Measurements from ENCODE around the gene TEX22. TPM values are rescaled to one million over a fixed set of nuclear protein-coding genes. Genes with fewer than 3 reads are reported as not detected.
A peak's percentile ranks its signal among the peaks of the same experiment; 100 is the strongest.

TEX22 gene
- polyA plus RNA-seq, 2 donors, result 0.06 to 0.14 TPM

- Histone ChIP-seq H3K27me3 (ENCODE audit: control insufficient read depth in 1 of 2, insufficient read depth in 2 of 2, low read length in 2 of 2) (no peaks in the 10 kb centered on the region), H3K36me3 (ENCODE audit: control insufficient read depth in 2 of 2, insufficient read depth in 2 of 2, low read length in 1 of 2) (peaks cover 0 to 12% of the 10 kb centered on the region in 2 donors), H3K4me1 (ENCODE audit: control insufficient read depth in 2 of 2, insufficient read depth in 2 of 2, low read length in 1 of 2) (peaks cover 4 to 19% of the 10 kb centered on the region in 2 donors), H3K27ac (ENCODE audit: low read depth in 2 of 2, low read length in 1 of 2) (no peak overlapping the region), H3K4me3 (ENCODE audit: low read depth in 1 of 2, low read length in 2 of 2) (no peak overlapping the region), H3K9me3 (ENCODE audit: control insufficient read depth in 2 of 2, insufficient read depth in 1 of 2, low read depth in 1 of 2, low read length in 1 of 2) (peaks cover 0 to 6% of the 10 kb centered on the region in 2 donors)
- 94 to 97% methylated on average over 8 of the region's 8 CpGs for WGBS, 2 donors
Measured at GRCh38 chr14:105395538-105395854, 2.8 kb upstream of the TEX22 start.

- 86 to 87% methylated on average over 13 of the region's 13 CpGs for WGBS, 2 donors
- H3K4me1 ChIP-seq (ENCODE audit: control insufficient read depth in 2 of 2, insufficient read depth in 2 of 2, low read length in 1 of 2), result peaks cover 0 to 19% of the 10 kb centered on the region in 2 donors
- H3K9me3 ChIP-seq (ENCODE audit: control insufficient read depth in 2 of 2, insufficient read depth in 1 of 2, low read depth in 1 of 2, low read length in 1 of 2), result peaks cover 0 to 11% of the 10 kb centered on the region in 2 donors
- H3K36me3 ChIP-seq (ENCODE audit: control insufficient read depth in 2 of 2, insufficient read depth in 2 of 2, low read length in 1 of 2), result peaks cover 3 to 13% of the 10 kb centered on the region in 2 donors
- H3K27me3 ChIP-seq (ENCODE audit: control insufficient read depth in 1 of 2, insufficient read depth in 2 of 2, low read length in 2 of 2), result no peaks in the 10 kb centered on the region
- H3K4me3 ChIP-seq (ENCODE audit: low read depth in 1 of 2, low read length in 2 of 2), result peak overlapping the region in 1 of 2 donors; percentile 78
- H3K27ac ChIP-seq (ENCODE audit: low read depth in 2 of 2, low read length in 1 of 2), result peak overlapping the region; percentile 50 to 76
Measured at GRCh38 chr14:105397350-105397931, 897 bp upstream of the TEX22 start.

GRCh38 chr14:105398726-105399465 is 558 bp downstream of the TEX22 start:
- Histone ChIP-seq H3K27me3 (ENCODE audit: control insufficient read depth in 1 of 2, insufficient read depth in 2 of 2, low read length in 2 of 2) (no peaks in the 10 kb centered on the region), H3K4me3 (ENCODE audit: low read depth in 1 of 2, low read length in 2 of 2) (peak overlapping the region; percentile 78 to 82), H3K36me3 (ENCODE audit: control insufficient read depth in 2 of 2, insufficient read depth in 2 of 2, low read length in 1 of 2) (peaks cover 3 to 5% of the 10 kb centered on the region in 2 donors), H3K27ac (ENCODE audit: low read depth in 2 of 2, low read length in 1 of 2) (peak overlapping the region; percentile 50 to 76), H3K4me1 (ENCODE audit: control insufficient read depth in 2 of 2, insufficient read depth in 2 of 2, low read length in 1 of 2) (peaks cover 0 to 19% of the 10 kb centered on the region in 2 donors), H3K9me3 (ENCODE audit: control insufficient read depth in 2 of 2, insufficient read depth in 1 of 2, low read depth in 1 of 2, low read length in 1 of 2) (peaks cover 0 to 11% of the 10 kb centered on the region in 2 donors)
- WGBS, 2 donors, result 28 to 29% methylated on average over 41 of the region's 41 CpGs

- peaks cover 0 to 14% of the 10 kb centered on the region in 2 donors for H3K9me3 ChIP-seq (ENCODE audit: control insufficient read depth in 2 of 2, insufficient read depth in 1 of 2, low read depth in 1 of 2, low read length in 1 of 2)
- H3K27ac ChIP-seq (ENCODE audit: low read depth in 2 of 2, low read length in 1 of 2), result no peak overlapping the region
- peaks cover 3 to 5% of the 10 kb centered on the region in 2 donors for H3K36me3 ChIP-seq (ENCODE audit: control insufficient read depth in 2 of 2, insufficient read depth in 2 of 2, low read length in 1 of 2)
- no peak overlapping the region for H3K4me3 ChIP-seq (ENCODE audit: low read depth in 1 of 2, low read length in 2 of 2)
- peaks cover 0 to 19% of the 10 kb centered on the region in 2 donors for H3K4me1 ChIP-seq (ENCODE audit: control insufficient read depth in 2 of 2, insufficient read depth in 2 of 2, low read length in 1 of 2)
- 88 to 92% methylated on average over 8 of the region's 8 CpGs for WGBS, 2 donors
- H3K27me3 ChIP-seq (ENCODE audit: control insufficient read depth in 1 of 2, insufficient read depth in 2 of 2, low read length in 2 of 2), result no peaks in the 10 kb centered on the region
Measured at GRCh38 chr14:105399466-105399775, 1.1 kb downstream of the TEX22 start.

- Histone ChIP-seq H3K27ac (ENCODE audit: low read depth in 2 of 2, low read length in 1 of 2) (no peak overlapping the region), H3K4me1 (ENCODE audit: control insufficient read depth in 2 of 2, insufficient read depth in 2 of 2, low read length in 1 of 2) (peaks cover 0 to 19% of the 10 kb centered on the region in 2 donors), H3K9me3 (ENCODE audit: control insufficient read depth in 2 of 2, insufficient read depth in 1 of 2, low read depth in 1 of 2, low read length in 1 of 2) (peaks cover 0 to 14% of the 10 kb centered on the region in 2 donors), H3K36me3 (ENCODE audit: control insufficient read depth in 2 of 2, insufficient read depth in 2 of 2, low read length in 1 of 2) (peaks cover 3 to 5% of the 10 kb centered on the region in 2 donors), H3K4me3 (ENCODE audit: low read depth in 1 of 2, low read length in 2 of 2) (no peak overlapping the region), H3K27me3 (ENCODE audit: control insufficient read depth in 1 of 2, insufficient read depth in 2 of 2, low read length in 2 of 2) (no peaks in the 10 kb centered on the region)
- 94 to 98% methylated on average over 9 of the region's 9 CpGs for WGBS, 2 donors
Measured at GRCh38 chr14:105400016-105400415, 1.7 kb downstream of the TEX22 start.

- H3K27me3 ChIP-seq (ENCODE audit: control insufficient read depth in 1 of 2, insufficient read depth in 2 of 2, low read length in 2 of 2), result no peaks in the 10 kb centered on the region
- H3K27ac ChIP-seq (ENCODE audit: low read depth in 2 of 2, low read length in 1 of 2), result no peak overlapping the region
- WGBS, 2 donors, result 96 to 97% methylated on average over 9 of the region's 9 CpGs
- H3K36me3 ChIP-seq (ENCODE audit: control insufficient read depth in 2 of 2, insufficient read depth in 2 of 2, low read length in 1 of 2), result peaks cover 3 to 5% of the 10 kb centered on the region in 2 donors
- peaks cover 0 to 14% of the 10 kb centered on the region in 2 donors for H3K9me3 ChIP-seq (ENCODE audit: control insufficient read depth in 2 of 2, insufficient read depth in 1 of 2, low read depth in 1 of 2, low read length in 1 of 2)
- H3K4me1 ChIP-seq (ENCODE audit: control insufficient read depth in 2 of 2, insufficient read depth in 2 of 2, low read length in 1 of 2), result peaks cover 0 to 18% of the 10 kb centered on the region in 2 donors
- H3K4me3 ChIP-seq (ENCODE audit: low read depth in 1 of 2, low read length in 2 of 2), result no peak overlapping the region
Measured at GRCh38 chr14:105401699-105402098, 3.4 kb downstream of the TEX22 start.

- Histone ChIP-seq H3K27me3 (ENCODE audit: control insufficient read depth in 1 of 2, insufficient read depth in 2 of 2, low read length in 2 of 2) (peaks cover 0 to 3% of the 10 kb centered on the region in 2 donors), H3K4me1 (ENCODE audit: control insufficient read depth in 2 of 2, insufficient read depth in 2 of 2, low read length in 1 of 2) (peaks cover 4 to 8% of the 10 kb centered on the region in 2 donors), H3K4me3 (ENCODE audit: low read depth in 1 of 2, low read length in 2 of 2) (no peak overlapping the region), H3K27ac (ENCODE audit: low read depth in 2 of 2, low read length in 1 of 2) (no peak overlapping the region), H3K9me3 (ENCODE audit: control insufficient read depth in 2 of 2, insufficient read depth in 1 of 2, low read depth in 1 of 2, low read length in 1 of 2) (peaks cover 0 to 4% of the 10 kb centered on the region in 2 donors), H3K36me3 (ENCODE audit: control insufficient read depth in 2 of 2, insufficient read depth in 2 of 2, low read length in 1 of 2) (no peaks in the 10 kb centered on the region)
- 86 to 89% methylated on average over 13 of the region's 13 CpGs for WGBS, 2 donors
Measured at GRCh38 chr14:105408592-105408991, 10.3 kb downstream of the TEX22 start.

- no peak overlapping the region for H3K27ac ChIP-seq (ENCODE audit: low read depth in 2 of 2, low read length in 1 of 2)
- 90 to 91% methylated on average over 3 of the region's 3 CpGs for WGBS, 2 donors
- H3K9me3 ChIP-seq (ENCODE audit: control insufficient read depth in 2 of 2, insufficient read depth in 1 of 2, low read depth in 1 of 2, low read length in 1 of 2), result no peaks in the 10 kb centered on the region
- no peak overlapping the region for H3K4me3 ChIP-seq (ENCODE audit: low read depth in 1 of 2, low read length in 2 of 2)
- H3K4me1 ChIP-seq (ENCODE audit: control insufficient read depth in 2 of 2, insufficient read depth in 2 of 2, low read length in 1 of 2), result peaks cover 4 to 8% of the 10 kb centered on the region in 2 donors
- peaks cover 0 to 3% of the 10 kb centered on the region in 2 donors for H3K27me3 ChIP-seq (ENCODE audit: control insufficient read depth in 1 of 2, insufficient read depth in 2 of 2, low read length in 2 of 2)
- H3K36me3 ChIP-seq (ENCODE audit: control insufficient read depth in 2 of 2, insufficient read depth in 2 of 2, low read length in 1 of 2), result no peaks in the 10 kb centered on the region
Measured at GRCh38 chr14:105409364-105409763, 11.0 kb downstream of the TEX22 start.

GRCh38 chr14:105410642-105411016 is 12.3 kb downstream of the TEX22 start:
- H3K36me3 ChIP-seq (ENCODE audit: control insufficient read depth in 2 of 2, insufficient read depth in 2 of 2, low read length in 1 of 2), result no peaks in the 10 kb centered on the region
- H3K27ac ChIP-seq (ENCODE audit: low read depth in 2 of 2, low read length in 1 of 2), result no peak overlapping the region
- H3K27me3 ChIP-seq (ENCODE audit: control insufficient read depth in 1 of 2, insufficient read depth in 2 of 2, low read length in 2 of 2), result peaks cover 0 to 3% of the 10 kb centered on the region in 2 donors
- no peaks in the 10 kb centered on the region for H3K9me3 ChIP-seq (ENCODE audit: control insufficient read depth in 2 of 2, insufficient read depth in 1 of 2, low read depth in 1 of 2, low read length in 1 of 2)
- WGBS, 2 donors, result 51 to 53% methylated on average over 5 of the region's 5 CpGs
- H3K4me1 ChIP-seq (ENCODE audit: control insufficient read depth in 2 of 2, insufficient read depth in 2 of 2, low read length in 1 of 2), result peaks cover 6 to 11% of the 10 kb centered on the region in 2 donors
- peak overlapping the region in 1 of 2 donors; percentile 9 for H3K4me3 ChIP-seq (ENCODE audit: low read depth in 1 of 2, low read length in 2 of 2)

Measured in esophagus (tissue), 2 donors.